Measurements from ENCODE around the gene LIN9.

DNA sequence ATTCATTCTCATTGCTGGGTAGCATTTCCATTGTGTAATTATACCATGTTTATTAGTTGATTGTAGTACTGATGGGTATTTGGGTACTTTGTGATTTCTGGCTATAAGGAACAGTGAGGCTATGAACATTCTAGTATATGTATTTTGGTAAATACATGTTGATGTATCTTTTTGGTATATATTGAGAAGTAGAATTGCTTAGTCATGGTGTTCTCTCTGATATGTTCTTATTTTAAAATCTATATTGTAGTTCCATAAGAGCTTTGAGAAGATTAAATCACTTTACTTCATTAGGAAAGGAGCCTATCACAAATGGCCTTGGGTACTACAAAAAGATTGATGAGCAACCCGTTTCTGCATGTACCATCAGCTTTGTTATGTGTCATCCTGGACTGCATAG lies 72.1 kb downstream of the LIN9 start:
- TF ChIP-seq EZH2phosphoT487 (IDR thresholded peaks at IDR 0.05; ENCODE audit: unreplicated experiment): no peak
- TF ChIP-seq, protein P1, sequence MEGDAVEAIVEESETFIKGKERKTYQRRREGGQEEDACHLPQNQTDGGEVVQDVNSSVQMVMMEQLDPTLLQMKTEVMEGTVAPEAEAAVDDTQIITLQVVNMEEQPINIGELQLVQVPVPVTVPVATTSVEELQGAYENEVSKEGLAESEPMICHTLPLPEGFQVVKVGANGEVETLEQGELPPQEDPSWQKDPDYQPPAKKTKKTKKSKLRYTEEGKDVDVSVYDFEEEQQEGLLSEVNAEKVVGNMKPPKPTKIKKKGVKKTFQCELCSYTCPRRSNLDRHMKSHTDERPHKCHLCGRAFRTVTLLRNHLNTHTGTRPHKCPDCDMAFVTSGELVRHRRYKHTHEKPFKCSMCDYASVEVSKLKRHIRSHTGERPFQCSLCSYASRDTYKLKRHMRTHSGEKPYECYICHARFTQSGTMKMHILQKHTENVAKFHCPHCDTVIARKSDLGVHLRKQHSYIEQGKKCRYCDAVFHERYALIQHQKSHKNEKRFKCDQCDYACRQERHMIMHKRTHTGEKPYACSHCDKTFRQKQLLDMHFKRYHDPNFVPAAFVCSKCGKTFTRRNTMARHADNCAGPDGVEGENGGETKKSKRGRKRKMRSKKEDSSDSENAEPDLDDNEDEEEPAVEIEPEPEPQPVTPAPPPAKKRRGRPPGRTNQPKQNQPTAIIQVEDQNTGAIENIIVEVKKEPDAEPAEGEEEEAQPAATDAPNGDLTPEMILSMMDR (conservative IDR thresholded peaks at IDR 0.05; ENCODE audit: low read depth in 2 of 2): no peak
- no peak for TF ChIP-seq EZH2 (IDR thresholded peaks at IDR 0.05; ENCODE audit: low read depth, unreplicated experiment)

All from GM23338 (cell line).